Measurements from ENCODE around the gene SLCO2A1. TPM values are rescaled to one million over a fixed set of nuclear protein-coding genes. Genes with fewer than 3 reads are reported as not detected.

SLCO2A1 gene
- total RNA-seq, 4 donors from 2014 or later, result 5.4 to 24.9 (median 9.2) TPM

DNA sequence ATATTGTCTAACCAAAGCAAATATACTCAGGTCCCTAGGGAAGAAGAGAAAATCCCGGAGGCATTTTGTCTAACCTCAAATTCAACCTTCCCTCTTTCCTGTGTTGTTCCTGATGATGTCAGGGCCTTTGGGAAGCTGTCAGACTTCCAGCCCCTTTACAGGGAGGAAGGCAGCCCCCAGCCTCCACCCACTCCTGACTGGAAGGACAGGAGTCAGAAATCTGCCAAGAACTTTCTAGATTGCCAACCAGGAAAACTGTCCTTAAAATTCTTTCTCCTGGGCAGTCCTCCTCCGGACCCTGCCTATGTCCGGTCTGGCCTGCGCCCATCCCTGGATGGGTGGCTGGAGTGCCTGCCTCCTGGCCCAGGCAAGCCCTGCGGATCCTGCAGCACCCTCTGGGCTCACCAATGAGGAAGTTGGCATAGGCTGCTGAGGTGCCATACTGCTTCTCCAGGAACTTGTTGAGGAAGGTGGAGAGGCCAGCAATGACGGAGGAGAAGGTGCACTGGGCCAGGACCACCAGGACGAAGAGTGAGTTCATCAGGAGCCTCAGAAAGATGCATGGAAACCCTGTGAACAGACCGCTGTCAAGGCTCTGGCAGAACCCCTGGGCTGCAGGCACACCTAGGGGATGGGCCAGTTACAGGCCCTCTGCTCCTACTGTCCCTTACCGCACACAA lies 81.5 kb downstream of the SLCO2A1 start:
- intact Hi-C loops (cut with DNase I; ENCODE audit: low total_unique reads), result no loop called here

DNA sequence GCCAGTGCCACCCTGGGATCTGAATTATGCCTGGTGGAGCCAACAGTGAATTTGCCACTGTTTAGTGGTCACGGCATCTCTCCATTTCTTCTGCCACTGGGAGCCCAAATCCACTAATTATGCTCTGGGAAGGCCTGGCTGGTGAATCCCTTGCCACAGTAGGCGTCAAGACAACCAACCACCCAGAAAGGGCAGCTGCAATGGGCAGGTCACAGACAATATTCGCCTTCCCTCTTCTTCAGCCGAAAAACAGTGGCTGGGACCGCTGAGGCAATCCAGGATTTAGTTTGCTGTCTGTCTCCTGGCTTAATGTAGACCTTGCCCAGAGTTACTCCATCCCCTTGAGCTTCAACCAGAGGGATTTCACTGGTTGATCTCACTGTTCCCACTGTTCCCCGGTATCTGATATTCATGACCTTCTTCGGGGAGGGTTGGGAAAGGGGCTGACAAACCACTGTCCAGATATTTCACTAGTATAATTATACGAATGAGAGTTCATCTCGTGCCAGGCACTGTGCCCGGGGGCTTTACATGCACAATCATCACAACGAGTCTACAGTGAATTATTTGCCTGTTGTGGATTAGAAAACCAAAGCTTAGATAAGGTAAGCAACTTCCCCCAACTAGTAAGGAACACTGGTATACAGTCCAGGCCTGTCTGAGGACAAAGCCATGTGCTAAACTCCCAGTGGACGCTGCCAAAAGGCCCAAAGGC lies 84.2 kb downstream of the SLCO2A1 start:
- intact Hi-C loops (cut with DNase I; ENCODE audit: low total_unique reads), result no loop called here
- TF ChIP-seq POLR2A (IDR thresholded peaks at IDR 0.05) (no peak), CTCF (IDR thresholded peaks at IDR 0.05) (no peak)
- WGBS, 2 donors, result 71 to 75% methylated on average over 12 of the region's 12 CpGs
- no peak overlapping the region for H3K4me3 ChIP-seq (ENCODE audit: low read depth, poor library complexity, severe bottlenecking)
- DNase-seq (ENCODE audit: low spot score in 2 of 2), result no peak

More for the DNA sequence above, 81.5 kb downstream of the SLCO2A1 start:
- DNase-seq (ENCODE audit: low spot score in 2 of 2), result no peak
- 81 to 89% methylated on average over 9 of the region's 9 CpGs for WGBS, 2 donors
- TF ChIP-seq CTCF (IDR thresholded peaks at IDR 0.05) (no peak), POLR2A (IDR thresholded peaks at IDR 0.05) (no peak)
- no peak overlapping the region for H3K4me3 ChIP-seq (ENCODE audit: low read depth, poor library complexity, severe bottlenecking)

DNA sequence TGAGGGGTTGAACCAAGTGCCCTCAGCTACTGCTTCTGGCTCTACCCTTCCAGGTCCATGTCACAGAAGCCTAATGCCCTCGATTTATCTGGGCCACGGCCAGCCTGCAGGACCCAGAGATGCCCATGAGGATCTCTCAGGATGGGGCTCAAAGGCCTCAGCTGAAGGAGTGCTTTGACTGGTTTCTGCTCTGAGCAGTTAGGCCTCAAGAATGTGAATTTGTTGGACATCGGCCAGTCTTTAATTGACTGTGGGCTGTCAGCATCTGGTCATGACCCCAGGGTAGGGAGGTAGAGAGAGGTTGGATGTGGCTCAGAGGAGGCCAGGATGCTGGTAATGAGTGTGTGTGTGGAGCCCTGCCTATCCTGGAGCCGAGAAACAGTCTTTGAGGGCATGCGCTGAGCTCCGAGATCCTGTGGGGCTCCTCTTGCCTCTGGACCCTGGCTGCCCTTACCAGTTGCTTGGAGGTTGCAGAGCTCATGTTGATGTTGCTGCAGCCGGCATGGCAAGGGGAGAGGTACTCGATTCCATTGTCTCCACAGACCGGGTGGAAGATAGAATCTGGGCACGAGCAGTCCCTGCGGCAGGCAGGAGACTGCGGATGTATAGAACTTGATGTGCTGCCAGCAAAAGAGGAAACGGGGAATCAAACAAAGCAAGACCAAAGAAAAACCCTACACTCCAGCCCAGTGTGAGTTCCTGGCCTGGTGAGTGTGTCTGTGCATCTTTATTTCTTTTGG lies 84.9 kb downstream of the SLCO2A1 start:
- no peak overlapping the region for H3K4me3 ChIP-seq (ENCODE audit: low read depth, poor library complexity, severe bottlenecking)
- no peak for TF ChIP-seq POLR2A (IDR thresholded peaks at IDR 0.05)
- TF ChIP-seq CTCF (IDR thresholded peaks at IDR 0.05), result no peak
- 45 to 55% methylated on average over 13 of the region's 13 CpGs for WGBS, 2 donors
- DNase-seq (ENCODE audit: low spot score in 2 of 2), result peak in 1 of 2 donors; percentile 86
- intact Hi-C loops (cut with DNase I; ENCODE audit: low total_unique reads), result no loop called here

GRCh38 chr3:133944181-133944580 lies 85.5 kb downstream of the SLCO2A1 start:
- intact Hi-C loops (cut with DNase I; ENCODE audit: low total_unique reads), result no loop called here
- no peak overlapping the region for H3K4me3 ChIP-seq (ENCODE audit: low read depth, poor library complexity, severe bottlenecking)
- TF ChIP-seq CTCF (IDR thresholded peaks at IDR 0.05) (no peak), POLR2A (IDR thresholded peaks at IDR 0.05) (no peak)
- peak in 1 of 2 donors; percentile 60 for DNase-seq (ENCODE audit: low spot score in 2 of 2)
- 40 to 44% methylated on average over 2 of the region's 2 CpGs for whole genome bisulfite sequencing, 2 donors

DNA sequence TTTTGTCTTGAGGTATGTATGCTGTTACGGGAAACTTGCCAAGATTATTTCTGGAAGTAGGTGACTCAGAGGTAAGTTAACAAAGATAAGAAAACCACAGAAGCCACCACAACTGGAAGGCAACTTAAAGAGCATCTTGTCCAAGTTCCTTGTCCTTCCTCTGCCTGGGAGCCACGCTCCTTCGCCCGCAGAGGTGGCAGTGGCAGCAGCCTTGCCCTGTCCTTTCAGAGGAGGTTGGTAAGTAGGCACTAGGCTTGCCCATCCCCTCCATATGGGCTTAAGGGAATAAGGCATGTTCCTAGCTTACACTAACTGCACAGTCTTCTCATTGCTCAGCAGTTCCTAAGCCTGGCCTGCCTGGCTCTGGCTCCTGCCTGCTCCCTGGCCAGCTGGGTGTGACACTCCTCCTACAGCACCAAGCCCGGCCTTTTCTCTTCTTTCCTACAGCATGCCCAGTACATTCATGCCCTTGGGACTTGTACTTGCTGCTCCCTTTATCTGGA lies 86.0 kb downstream of the SLCO2A1 start:
- no peak for TF ChIP-seq CTCF (IDR thresholded peaks at IDR 0.05)
- TF ChIP-seq POLR2A (IDR thresholded peaks at IDR 0.05), result no peak
- intact Hi-C loops (cut with DNase I; ENCODE audit: low total_unique reads), result no loop called here
- WGBS, 2 donors, result 33 to 34% methylated on average over 5 of the region's 5 CpGs
- H3K4me3 ChIP-seq (ENCODE audit: low read depth, poor library complexity, severe bottlenecking), result no peak overlapping the region
- DNase-seq (ENCODE audit: low spot score in 2 of 2), result peak in 1 of 2 donors; percentile 83

Data from lower leg skin (tissue), 4 donors.